Left lung (tissue), 10 donors: Measurements from ENCODE around the gene ZNF57. TPM values are rescaled to one million over a fixed set of nuclear protein-coding genes. Genes with fewer than 3 reads are reported as not detected.
A peak's percentile ranks its signal among the peaks of the same experiment; 100 is the strongest.
"Not testable (repeated sequence)": the region's sequence is repeated elsewhere in the genome, so short reads cannot be mapped to it uniquely, and the experiment has no call there.

Source experiments
- ATAC-seq: fragments of 200-7000 bp; cut with Tn5 transposase; one replicate; pipeline ENCODE4 v1.9.1; 2020; ENCODE audit warnings: moderate library complexity
- DNase-seq, 4 donors: peaks; one replicate each; pipeline ENCODE4 v3.0.0-alpha.2; 2013 to 2020
- H3K27ac ChIP-seq, 2 donors: fragments of 200-600 bp; sonication (generic) in 1 of 2; one replicate each; pipeline versions ENCODE4 v1.5.0 to v1.8.0; 2020 to 2021
- H3K27me3 ChIP-seq, 2 donors: fragments of 200-600 bp; sonication (generic) in 1 of 2; one replicate each; pipeline versions ENCODE4 v1.5.0 to v1.8.0; 2020 to 2021
- H3K36me3 ChIP-seq, 2 donors: fragments of 200-600 bp; sonication (generic) in 1 of 2; one replicate each; pipeline versions ENCODE4 v1.5.0 to v1.8.0; 2020 to 2021
- H3K4me1 ChIP-seq, 2 donors: fragments of 200-600 bp; one replicate each; pipeline ENCODE4 v1.8.0; 2021
- H3K4me3 ChIP-seq, 2 donors: fragments of 200-600 bp; sonication (generic) in 1 of 2; one replicate each; pipeline versions ENCODE4 v1.5.0 to v1.8.0; 2020 to 2021; ENCODE audit warnings: mild to moderate bottlenecking in 1 of 2
- H3K9me3 ChIP-seq, 2 donors: fragments of 200-600 bp; sonication (generic) in 1 of 2; one replicate each; pipeline versions ENCODE4 v1.5.0 to v1.8.0; 2020 to 2021
- CTCF ChIP-seq, 2 donors: fragments of 200-600 bp; sonication (generic) in 1 of 2; IDR thresholded peaks; one replicate each; pipeline versions ENCODE4 v1.5.0 to v1.8.0; 2021; ENCODE audit warnings: antibody characterized with exemption in 2 of 2
- intact Hi-C, 2 donors: fragments of 100-400 bp; cut with DNase I; formaldehyde crosslinking; loops; one replicate each; pipeline versions ENCODE4 v1.11.2 to v1.14.2; 2022
- polyA plus RNA-seq, 6 donors: library from polyadenylated mRNA; unstranded; fragments of 120-200 nt; gene quantifications; one replicate each; pipeline ENCODE4 v1.2.1, GENCODE V29; 2013; ENCODE audit not compliant: insufficient read length in 6 of 6
- total RNA-seq, 2 donors: library from RNA; stranded (reverse); fragmentation: NEBNext Ultra II Directional; extraction: Animal tissue kit (Norgen Biotek cat#: 25700); gene quantifications; one replicate each; pipeline ENCODE4 v1.2.1, GENCODE V29; 2021
- donor health status: DM: no; HTN: yes; CAD: no.
- donor health status: DM: no; HTN: no; CAD: no.

Gene ZNF57
- total and polyA plus RNA-seq, 8 donors = 5.7 to 7.9 (median 7.0) TPM

- Histone ChIP-seq H3K9me3 (peaks cover 0 to 19% of the 10 kb centered on the region in 2 donors), H3K4me3 (no peak overlapping the region), H3K4me1 (peaks cover 0 to 5% of the 10 kb centered on the region in 2 donors), H3K27me3 (no peaks in the 10 kb centered on the region), H3K27ac (no peak overlapping the region), H3K36me3 (no peaks in the 10 kb centered on the region)
- ATAC-seq (no peak), DNase-seq (no peak)
- no peak for TF ChIP-seq CTCF (IDR thresholded peaks at IDR 0.05)
- intact Hi-C loops = no loop called here
These were observed 16.9 kb upstream of the ZNF57 start for GRCh38 chr19:2883686-2884439.

- intact Hi-C loops = no loop called here
- TF ChIP-seq CTCF (IDR thresholded peaks at IDR 0.05) = no peak
These were observed 15.0 kb upstream of the ZNF57 start for GRCh38 chr19:2885736-2886135.

GRCh38 chr19:2887391-2887914 is 13.3 kb upstream of the ZNF57 start:
- ATAC-seq (peak; percentile 97), DNase-seq (peak in 2 of 4 donors; percentile 31 to 68)
- TF ChIP-seq CTCF (IDR thresholded peaks at IDR 0.05) = peak; percentile 48 to 57
- Histone ChIP-seq H3K9me3 (no peaks in the 10 kb centered on the region), H3K36me3 (no peaks in the 10 kb centered on the region), H3K4me3 (no peak overlapping the region), H3K27me3 (no peaks in the 10 kb centered on the region), H3K4me1 (peaks cover 0 to 5% of the 10 kb centered on the region in 2 donors), H3K27ac (no peak overlapping the region)
- intact Hi-C loops = no loop called here

More at GRCh38 chr19:2885736-2886135, 15.0 kb upstream of the ZNF57 start:
- ATAC-seq (no peak), DNase-seq (no peak)
- no peaks in the 10 kb centered on the region for H3K36me3 ChIP-seq
- H3K4me1 ChIP-seq = peaks cover 0 to 5% of the 10 kb centered on the region in 2 donors
- peaks cover 0 to 2% of the 10 kb centered on the region in 2 donors for H3K9me3 ChIP-seq
- no peak overlapping the region for H3K27ac ChIP-seq
- H3K27me3 ChIP-seq = no peaks in the 10 kb centered on the region
- H3K4me3 ChIP-seq = no peak overlapping the region

GRCh38 chr19:2888731-2889224 is 11.9 kb upstream of the ZNF57 start:
- ATAC-seq (peak; percentile 34), DNase-seq (peak in 2 of 4 donors; percentile 37 to 80)
- TF ChIP-seq CTCF (IDR thresholded peaks at IDR 0.05) = no peak
- Histone ChIP-seq H3K36me3 (no peaks in the 10 kb centered on the region), H3K4me3 (peak overlapping the region; percentile 12 to 39), H3K27me3 (no peaks in the 10 kb centered on the region), H3K27ac (peak overlapping the region; percentile 19 to 70), H3K9me3 (no peaks in the 10 kb centered on the region), H3K4me1 (peaks cover 0 to 5% of the 10 kb centered on the region in 2 donors)
- intact Hi-C loops = no loop called here

- ATAC-seq, H3K9me3 ChIP-seq, intact Hi-C loops, H3K36me3 ChIP-seq, DNase-seq, H3K4me1 ChIP-seq, H3K27me3 ChIP-seq, H3K27ac ChIP-seq, H3K4me3 ChIP-seq: not testable (repeated sequence)
These were observed 10.2 kb upstream of the ZNF57 start for GRCh38 chr19:2890531-2890930.
